SK-N-SH (cell line): ENCODE measurements around the gene NAT9. TPM values are rescaled to one million over a fixed set of nuclear protein-coding genes. Genes with fewer than 3 reads are reported as not detected.

Experiments
- CTCF ChIA-PET: fragments of 300-600, 350-600 bp; formaldehyde crosslinking; extraction: SDS; loops from one replicate; lab custom pipeline; 2021; lab: Yijun Ruan, JAX
- POLR2A ChIA-PET: fragments of 350-600 bp; sonication (Branson Sonifier 250); formaldehyde crosslinking; extraction: SDS; loops from one replicate; lab custom pipeline; 2020; ENCODE audit warnings: antibody characterized with exemption, inconsistent platforms; lab: Yijun Ruan, JAX
- DNase-seq: peaks from one replicate; pipeline ENCODE4 v3.0.0; 2012
- H2AFZ ChIP-seq: fragments of 200-600 bp; sonication (generic); 2 replicates; pipeline ENCODE4 v1.8.1; 2016; ENCODE audit warnings: antibody characterized with exemption, mild to moderate bottlenecking, low read depth
- H3F3A ChIP-seq: fragments of 200-600 bp; sonication (generic); replicated peaks from 2 replicates; pipeline ENCODE3; 2016; ENCODE audit warnings: antibody characterized with exemption, mild to moderate bottlenecking; ENCODE audit not compliant: insufficient read depth
- H3K27ac ChIP-seq, 2 experiments: fragments of 200-500 bp in 1 of 2; fragments of 200-600 bp in 1 of 2; sonication (Bioruptor generic) in 1 of 2; sonication (generic), shearing (Covaris generic) in 1 of 2; 2 replicates each; pipeline versions ENCODE4 v1.5.1 to v1.6.1; 2014 to 2016; ENCODE audit warnings: low read depth in 2 of 2, inconsistent platforms in 1 of 2, low read length in 1 of 2, mild to moderate bottlenecking in 1 of 2, mixed read lengths in 1 of 2
- H3K27me3 ChIP-seq: fragments of 200-600 bp; sonication (generic), shearing (Covaris generic); 2 replicates; pipeline ENCODE4 v1.6.1; 2016; ENCODE audit warnings: mixed run types; ENCODE audit not compliant: insufficient read depth
- H3K36me3 ChIP-seq, 2 experiments: fragments of 200-500 bp in 1 of 2; fragments of 200-600 bp in 1 of 2; sonication (Bioruptor generic) in 1 of 2; sonication (generic) in 1 of 2; replicated peaks in 1 of 2; 2 replicates each; pipeline versions ENCODE3 to v1.5.1; 2014 to 2016; ENCODE audit warnings: low read length in 1 of 2, mild to moderate bottlenecking in 1 of 2; ENCODE audit not compliant: insufficient read depth in 2 of 2, control insufficient read depth in 1 of 2
- H3K4me1 ChIP-seq, 2 experiments: fragments of 200-500 bp in 1 of 2; fragments of 200-600 bp in 1 of 2; sonication (Bioruptor generic) in 1 of 2; sonication (generic), shearing (Covaris generic) in 1 of 2; 2 replicates each; pipeline versions ENCODE4 v1.5.1 to v1.6.1; 2014 to 2016; ENCODE audit warnings: low read depth in 1 of 2, low read length in 1 of 2, mixed run types in 1 of 2; ENCODE audit not compliant: insufficient read depth in 2 of 2, control insufficient read depth in 1 of 2
- H3K4me2 ChIP-seq: fragments of 200-600 bp; sonication (generic), shearing (Covaris generic); 2 replicates; pipeline ENCODE4 v1.6.1; 2017; ENCODE audit warnings: mixed run types
- H3K4me3 ChIP-seq, 2 experiments: fragments of 200-500 bp in 1 of 2; fragments of 200-600 bp in 1 of 2; sonication (Bioruptor generic) in 1 of 2; sonication (generic), shearing (Covaris generic) in 1 of 2; 2 replicates each; pipeline versions ENCODE4 v1.5.1 to v1.8.1; 2014 to 2016; ENCODE audit warnings: low read depth in 2 of 2, inconsistent platforms in 1 of 2, low read length in 1 of 2, mild to moderate bottlenecking in 1 of 2, mixed read lengths in 1 of 2, moderate library complexity in 1 of 2
- H3K79me2 ChIP-seq: fragments of 200-600 bp; sonication (generic); 2 replicates; pipeline ENCODE4 v1.8.1; 2017; ENCODE audit warnings: mild to moderate bottlenecking; ENCODE audit not compliant: insufficient read depth
- H3K9ac ChIP-seq: fragments of 200-600 bp; sonication (generic); 2 replicates; pipeline ENCODE4 v1.6.1; 2017; ENCODE audit warnings: mixed run types
- H3K9me2 ChIP-seq: fragments of 200-600 bp; sonication (generic); 2 replicates; pipeline ENCODE4 v1.6.1; 2017; ENCODE audit warnings: mixed run types
- H3K9me3 ChIP-seq: fragments of 200-600 bp; sonication (generic); 2 replicates; pipeline ENCODE4 v1.6.1; 2017; ENCODE audit warnings: mixed run types, mild to moderate bottlenecking, moderate library complexity
- H4K20me1 ChIP-seq: fragments of 200-600 bp; sonication (generic); 2 replicates; pipeline ENCODE4 v1.6.1; 2017; ENCODE audit warnings: mild to moderate bottlenecking, mixed run types; ENCODE audit not compliant: insufficient read depth
- CHD2 ChIP-seq: fragments of 150-350 bp; IDR thresholded peaks from 2 replicates; pipeline ENCODE4 v1.6.1; 2018; ENCODE audit warnings: low read length; ENCODE audit not compliant: partially characterized antibody
- CTCF ChIP-seq: fragments of 200-600 bp; sonication (generic); IDR thresholded peaks from 2 replicates; pipeline ENCODE4 v1.6.1; 2017; ENCODE audit warnings: antibody characterized with exemption, mild to moderate bottlenecking, moderate library complexity
- ELF1 ChIP-seq: IDR thresholded peaks from 2 replicates; pipeline ENCODE4 v1.4.0; 2012
- FOSL2 ChIP-seq: IDR thresholded peaks from 2 replicates; pipeline ENCODE4 v1.4.0; 2012; ENCODE audit warnings: low read depth, mild to moderate bottlenecking, moderate library complexity, borderline replicate concordance
- FOXM1 ChIP-seq: IDR thresholded peaks from 2 replicates; pipeline ENCODE4 v1.4.0; 2012; ENCODE audit warnings: low read depth, mild to moderate bottlenecking
- GABPA ChIP-seq: IDR thresholded peaks from 2 replicates; pipeline ENCODE4 v1.4.0; 2012; ENCODE audit warnings: low read depth, mild to moderate bottlenecking
- GATA2 ChIP-seq: sonication (generic); formaldehyde crosslinking; IDR thresholded peaks from 2 replicates; pipeline ENCODE4 v1.5.0; 2020; ENCODE audit warnings: mild to moderate bottlenecking, missing genetic modification reagents
- IRF3 ChIP-seq: fragments of 150-350 bp; IDR thresholded peaks from 2 replicates; pipeline ENCODE4 v1.6.1; 2016; ENCODE audit warnings: mild to moderate bottlenecking, low read depth, low read length
- JUND ChIP-seq: IDR thresholded peaks from 2 replicates; pipeline ENCODE4 v1.4.0; 2012
- NRF1 ChIP-seq: IDR thresholded peaks from 2 replicates; pipeline ENCODE4 v1.6.1; 2012; ENCODE audit warnings: low read depth, mild to moderate bottlenecking, low read length
- PBX3 ChIP-seq: IDR thresholded peaks from 2 replicates; pipeline ENCODE4; 2012
- RAD21 ChIP-seq: IDR thresholded peaks from 2 replicates; pipeline ENCODE4 v1.6.1; 2012; ENCODE audit warnings: mild to moderate bottlenecking, low read length
- RCOR1 ChIP-seq: fragments of 150-350 bp; IDR thresholded peaks from 2 replicates; pipeline ENCODE4 v1.6.1; 2017; ENCODE audit warnings: antibody characterized with exemption, low read length
- REST ChIP-seq: IDR thresholded peaks from 2 replicates; pipeline ENCODE4 v1.6.1; 2012; ENCODE audit warnings: mild to moderate bottlenecking, low read depth, low read length, moderate library complexity
- RFX5 ChIP-seq: IDR thresholded peaks from 2 replicates; pipeline ENCODE4 v1.6.1; 2012; ENCODE audit warnings: mild to moderate bottlenecking, improper control_type of control experiment, low read length
- SMC3 ChIP-seq: IDR thresholded peaks from 2 replicates; pipeline ENCODE4 v1.6.1; 2012; ENCODE audit warnings: low read depth, low read length, improper control_type of control experiment
- TAF1 ChIP-seq: IDR thresholded peaks from 2 replicates; pipeline ENCODE4 v1.6.1; 2012; ENCODE audit warnings: low read depth, mild to moderate bottlenecking, low read length, moderate library complexity, borderline replicate concordance
- TCF12 ChIP-seq: IDR thresholded peaks from 2 replicates; pipeline ENCODE4 v1.4.0; 2012
- USF2 ChIP-seq: fragments of 150-350 bp; IDR thresholded peaks from 2 replicates; pipeline ENCODE4 v1.6.1; 2017; ENCODE audit warnings: antibody characterized with exemption, low read length, low read depth, borderline replicate concordance
- YY1 ChIP-seq: IDR thresholded peaks from 2 replicates; pipeline ENCODE4 v1.4.0; 2012; ENCODE audit warnings: low read depth, mild to moderate bottlenecking
- ZBTB33 ChIP-seq: IDR thresholded peaks from 2 replicates; pipeline ENCODE4 v1.4.0; 2012; ENCODE audit warnings: low read depth, borderline replicate concordance
- WGBS: methylation state at CpG from one replicate; pipeline ENCODE4 v1.1.6; 2017; ENCODE audit warnings: low lambda C conversion rate; 5-methylcytosine and 5-hydroxymethylcytosine counted together
- polyA plus RNA-seq, 3 experiments: library from polyadenylated mRNA; depleted of rRNA; stranded (reverse); fragments of >200 nt; gene quantifications; 2 replicates each; pipeline ENCODE4 v1.2.3, GENCODE V29; 2012

The NAT9 gene
- polyA plus RNA-seq, 1 of the 3 experiments (the other 2 are of a cell fraction), result 117 TPM

GRCh38 chr17:74778960-74779359 is 2.8 kb upstream of the NAT9 start (continued):
- TF ChIP-seq USF2 (no peak), IRF3 (no peak), TAF1 (no peak), NRF1 (no peak), FOXM1 (no peak), ZBTB33 (no peak), RAD21 (no peak), SMC3 (no peak), RCOR1 (no peak), TCF12 (no peak), RFX5 (no peak), GATA2 (no peak), CHD2 (no peak), YY1 (no peak), FOSL2 (no peak), ELF1 (no peak)

- DNase-seq, result no peak
- ChIA-PET POLR2A (no interaction called here), CTCF (interaction anchor here (5.5 to 98.1 kb wide), 4 partner anchors 13 to 121 kb away, joined by 35 to 3869 read pairs (median 779); partner anchors contain the start of genes FDXR, GRIN2C and NHERF1)
- no peak overlapping the region for H2AFZ ChIP-seq
- peaks cover 54% of the 10 kb centered on the region for H3K79me2 ChIP-seq
- no peaks in the 10 kb centered on the region for H3K9me2 ChIP-seq
- no peak overlapping the region; the same call in 1 of the 2 replicates for H3K4me2 ChIP-seq
- WGBS, result 81% methylated on average over 6 of the region's 6 CpGs
- H3K9ac ChIP-seq, result no peak overlapping the region
- peaks cover 8% of the 10 kb centered on the region for H4K20me1 ChIP-seq
- no peaks in the 10 kb centered on the region for H3K9me3 ChIP-seq
- peaks cover 19 to 21% of the 10 kb centered on the region in 2 experiments for H3K36me3 ChIP-seq
- no peak overlapping the region for H3K27ac ChIP-seq
- H3K4me1 ChIP-seq, result peaks cover 13 to 16% of the 10 kb centered on the region in 2 experiments; a peak in 3 of 4 replicates
- H3K27me3 ChIP-seq, result no peaks in the 10 kb centered on the region
- H3F3A ChIP-seq, result peaks cover 18% of the 10 kb centered on the region
- no peak overlapping the region for H3K4me3 ChIP-seq
- TF ChIP-seq REST (no peak), SMC3 (no peak), GABPA (no peak), FOSL2 (no peak), TCF12 (no peak), CTCF (no peak), JUND (no peak), NRF1 (no peak), ELF1 (no peak), GATA2 (no peak), CHD2 (no peak), PBX3 (no peak)
Measured at GRCh38 chr17:74777901-74778515, 1.9 kb upstream of the NAT9 start.
